ENCODE measurements around the gene PI4KA. TPM values are rescaled to one million over a fixed set of nuclear protein-coding genes. Genes with fewer than 3 reads are reported as not detected.

PI4KA gene
- total RNA-seq, 3 donors from 2014 or later (not counting 1 experiment from before 2014, with no cell fraction given), result 208 to 233 (median 215) TPM

- intact Hi-C loops (cut with micrococcal nuclease), result no loop called here
- Mint-ChIP-seq H3K9me3 (no peaks in the 10 kb centered on the region), H3K27ac (no peak overlapping the region), H3K4me1 (no peaks in the 10 kb centered on the region), H3K27me3 (ENCODE audit: low read depth in 2 of 2) (no peaks in the 10 kb centered on the region), H3K4me3 (no peak overlapping the region), H3K36me3 (peaks cover 36% of the 10 kb centered on the region)
- H3K9me3 ChIP-seq (ENCODE audit: control insufficient read depth, insufficient read depth, low read length), result no peaks in the 10 kb centered on the region
- no peak overlapping the region for H3K4me3 ChIP-seq (ENCODE audit: low read length)
- no peak for TF ChIP-seq CTCF (IDR thresholded peaks at IDR 0.05)
- ATAC-seq (no peak), DNase-seq (no peak)
- H3K27ac ChIP-seq (ENCODE audit: low read length), result no peak overlapping the region
- peaks cover 89% of the 10 kb centered on the region for H3K36me3 ChIP-seq (ENCODE audit: control insufficient read depth, insufficient read depth, low read length)
- WGBS (ENCODE audit: insufficient coverage), result 99% methylated on average over 8 of the region's 8 CpGs
- no peaks in the 10 kb centered on the region for H3K4me1 ChIP-seq (ENCODE audit: control insufficient read depth, insufficient read depth, low read length)
- no peaks in the 10 kb centered on the region for H3K27me3 ChIP-seq (ENCODE audit: control insufficient read depth, insufficient read depth, low read length)
Measured at GRCh38 chr22:20799449-20799848, 59.2 kb downstream of the PI4KA start.

GRCh38 chr22:20798974-20799373, 59.6 kb downstream of the PI4KA start:
- Histone ChIP-seq H3K27me3 (ENCODE audit: control insufficient read depth, insufficient read depth, low read length) (no peaks in the 10 kb centered on the region), H3K36me3 (ENCODE audit: control insufficient read depth, insufficient read depth, low read length) (peaks cover 89% of the 10 kb centered on the region), H3K4me3 (ENCODE audit: low read length) (no peak overlapping the region), H3K27ac (ENCODE audit: low read length) (no peak overlapping the region), H3K9me3 (ENCODE audit: control insufficient read depth, insufficient read depth, low read length) (no peaks in the 10 kb centered on the region), H3K4me1 (ENCODE audit: control insufficient read depth, insufficient read depth, low read length) (no peaks in the 10 kb centered on the region)
- peaks cover 36% of the 10 kb centered on the region for H3K36me3 Mint-ChIP-seq
- H3K27me3 Mint-ChIP-seq (ENCODE audit: low read depth in 2 of 2), result no peaks in the 10 kb centered on the region
- no peaks in the 10 kb centered on the region for H3K9me3 Mint-ChIP-seq
- no peaks in the 10 kb centered on the region for H3K4me1 Mint-ChIP-seq
- no peak overlapping the region for H3K27ac Mint-ChIP-seq
- 98% methylated on average over 10 of the region's 10 CpGs for WGBS (ENCODE audit: insufficient coverage)
- ATAC-seq, result no peak
- no peak for DNase-seq
- no peak overlapping the region for H3K4me3 Mint-ChIP-seq
- TF ChIP-seq CTCF (IDR thresholded peaks at IDR 0.05), result no peak
- intact Hi-C loops (cut with micrococcal nuclease), result no loop called here

- intact Hi-C loops (cut with micrococcal nuclease), result no loop called here
- H3K27ac Mint-ChIP-seq, result no peak overlapping the region
- DNase-seq (no peak), ATAC-seq (no peak)
- H3K4me3 Mint-ChIP-seq, result no peak overlapping the region
- H3K9me3 Mint-ChIP-seq, result no peaks in the 10 kb centered on the region
- no peak overlapping the region for H3K27ac ChIP-seq (ENCODE audit: low read length)
- TF ChIP-seq CTCF (IDR thresholded peaks at IDR 0.05), result no peak
- H3K4me1 Mint-ChIP-seq, result no peaks in the 10 kb centered on the region
- no peaks in the 10 kb centered on the region for H3K9me3 ChIP-seq (ENCODE audit: control insufficient read depth, insufficient read depth, low read length)
- H3K4me1 ChIP-seq (ENCODE audit: control insufficient read depth, insufficient read depth, low read length), result no peaks in the 10 kb centered on the region
- no peaks in the 10 kb centered on the region for H3K27me3 ChIP-seq (ENCODE audit: control insufficient read depth, insufficient read depth, low read length)
- H3K36me3 ChIP-seq (ENCODE audit: control insufficient read depth, insufficient read depth, low read length), result peaks cover 82% of the 10 kb centered on the region
- 94% methylated on average over 5 of the region's 5 CpGs for WGBS (ENCODE audit: insufficient coverage)
- no peak overlapping the region for H3K4me3 ChIP-seq (ENCODE audit: low read length)
- peaks cover 36% of the 10 kb centered on the region for H3K36me3 Mint-ChIP-seq
- H3K27me3 Mint-ChIP-seq (ENCODE audit: low read depth in 2 of 2), result no peaks in the 10 kb centered on the region
Measured at GRCh38 chr22:20798218-20798617, 60.4 kb downstream of the PI4KA start.

GRCh38 chr22:20796731-20797130, 61.9 kb downstream of the PI4KA start:
- WGBS (ENCODE audit: insufficient coverage), result 98% methylated on average over 8 of the region's 8 CpGs
- Mint-ChIP-seq H3K27ac (peak overlapping the region in 1 of 2 donors; percentile 61), H3K36me3 (peaks cover 23% of the 10 kb centered on the region), H3K4me3 (no peak overlapping the region), H3K9me3 (no peaks in the 10 kb centered on the region), H3K4me1 (peaks cover 0 to 4% of the 10 kb centered on the region in 2 donors), H3K27me3 (ENCODE audit: low read depth in 2 of 2) (no peaks in the 10 kb centered on the region)
- TF ChIP-seq CTCF (IDR thresholded peaks at IDR 0.05), result no peak
- H3K9me3 ChIP-seq (ENCODE audit: control insufficient read depth, insufficient read depth, low read length), result no peaks in the 10 kb centered on the region
- ATAC-seq (no peak), DNase-seq (no peak)
- no peaks in the 10 kb centered on the region for H3K4me1 ChIP-seq (ENCODE audit: control insufficient read depth, insufficient read depth, low read length)
- H3K27ac ChIP-seq (ENCODE audit: low read length), result no peak overlapping the region
- H3K36me3 ChIP-seq (ENCODE audit: control insufficient read depth, insufficient read depth, low read length), result peaks cover 82% of the 10 kb centered on the region
- intact Hi-C loops (cut with micrococcal nuclease), result no loop called here
- no peak overlapping the region for H3K4me3 ChIP-seq (ENCODE audit: low read length)
- H3K27me3 ChIP-seq (ENCODE audit: control insufficient read depth, insufficient read depth, low read length), result no peaks in the 10 kb centered on the region

Measured in natural killer cell (primary cell).